Mesothelial cell of epicardium (in vitro differentiated cells): ENCODE measurements around the gene KCNN2. TPM values are rescaled to one million over a fixed set of nuclear protein-coding genes. Genes with fewer than 3 reads are reported as not detected.

Experiments used
- DNase-seq, 2 experiments: peaks; one replicate each; pipeline ENCODE4 v3.0.0; 2021; ENCODE audit warnings: low spot score in 2 of 2; ENCODE audit not compliant: unreplicated experiment in 2 of 2
- H3K27ac Mint-ChIP-seq: 2 replicates; pipeline ENCODE4 v1.8.0; 2021; ENCODE audit warnings: mixed read lengths
- H3K27me3 Mint-ChIP-seq: 2 replicates; pipeline ENCODE4 v1.8.0; 2021; ENCODE audit warnings: low read depth, mixed read lengths
- H3K36me3 Mint-ChIP-seq: 2 replicates; pipeline ENCODE4 v1.8.0; 2021; ENCODE audit warnings: mixed read lengths
- H3K4me1 Mint-ChIP-seq: 2 replicates; pipeline ENCODE4 v1.8.0; 2021; ENCODE audit warnings: mixed read lengths
- H3K4me3 Mint-ChIP-seq: 2 replicates; pipeline ENCODE4 v1.8.0; 2021; ENCODE audit warnings: mild to moderate bottlenecking, moderate library complexity, mixed read lengths
- H3K9me3 Mint-ChIP-seq: 2 replicates; pipeline ENCODE4 v1.8.0; 2021; ENCODE audit warnings: mixed read lengths
- CTCF ChIP-seq: fragments of 200-600 bp; sonication (generic); IDR thresholded peaks from one replicate; pipeline ENCODE4 v1.5.0; 2021; ENCODE audit warnings: antibody characterized with exemption; ENCODE audit not compliant: unreplicated experiment
- total RNA-seq: library from RNA; stranded (reverse); gene quantifications from 3 replicates; pipeline ENCODE4 v1.2.1, GENCODE V29; 2021

KCNN2 gene
- total RNA-seq, 1 donor from 2014 or later: 19.6 TPM

- peaks cover 19% of the 10 kb centered on the region for H3K27me3 Mint-ChIP-seq
- DNase-seq: no peak
- H3K36me3 Mint-ChIP-seq: peaks cover 6% of the 10 kb centered on the region
- peaks cover 21% of the 10 kb centered on the region for H3K9me3 Mint-ChIP-seq
- H3K4me1 Mint-ChIP-seq: peaks cover 5% of the 10 kb centered on the region
- no peak overlapping the region for H3K27ac Mint-ChIP-seq
- no peak overlapping the region for H3K4me3 Mint-ChIP-seq
- TF ChIP-seq CTCF: no peak
These were observed 6.6 kb upstream of the KCNN2 start for GRCh38 chr5:114355086-114355830.

GRCh38 chr5:114358329-114358728, 3.5 kb upstream of the KCNN2 start:
- peaks cover 4% of the 10 kb centered on the region for H3K36me3 Mint-ChIP-seq
- peaks cover 10% of the 10 kb centered on the region for H3K9me3 Mint-ChIP-seq
- H3K27ac Mint-ChIP-seq: no peak overlapping the region
- H3K4me1 Mint-ChIP-seq: peaks cover 7% of the 10 kb centered on the region
- no peak overlapping the region for H3K4me3 Mint-ChIP-seq
- DNase-seq: no peak
- H3K27me3 Mint-ChIP-seq: peaks cover 35% of the 10 kb centered on the region
- TF ChIP-seq CTCF: peak; percentile 18

- Mint-ChIP-seq H3K4me1 (peaks cover 14% of the 10 kb centered on the region), H3K27me3 (peaks cover 49% of the 10 kb centered on the region), H3K4me3 (peak overlapping the region; percentile 80), H3K27ac (peak overlapping the region; percentile 73), H3K9me3 (no peaks in the 10 kb centered on the region), H3K36me3 (no peaks in the 10 kb centered on the region)
- no peak for DNase-seq
- TF ChIP-seq CTCF: no peak
These were observed 1.5 kb upstream of the KCNN2 start for GRCh38 chr5:114360357-114360756.

GRCh38 chr5:114360816-114361723, 800 bp upstream of the KCNN2 start:
- peak overlapping the region; percentile 89 for H3K27ac Mint-ChIP-seq
- H3K27me3 Mint-ChIP-seq: peaks cover 54% of the 10 kb centered on the region
- TF ChIP-seq CTCF: peak; percentile 51
- no peaks in the 10 kb centered on the region for H3K36me3 Mint-ChIP-seq
- no peaks in the 10 kb centered on the region for H3K9me3 Mint-ChIP-seq
- peak; percentile 57 to 81 for DNase-seq
- H3K4me3 Mint-ChIP-seq: peak overlapping the region; percentile 89
- H3K4me1 Mint-ChIP-seq: peaks cover 17% of the 10 kb centered on the region

GRCh38 chr5:114362197-114362976, 517 bp downstream of the KCNN2 start:
- H3K9me3 Mint-ChIP-seq: no peaks in the 10 kb centered on the region
- peak overlapping the region; percentile 89 for H3K27ac Mint-ChIP-seq
- peaks cover 17% of the 10 kb centered on the region for H3K4me1 Mint-ChIP-seq
- H3K4me3 Mint-ChIP-seq: peak overlapping the region; percentile 89
- no peak for TF ChIP-seq CTCF
- DNase-seq: peak; percentile 37 to 70
- no peaks in the 10 kb centered on the region for H3K36me3 Mint-ChIP-seq
- H3K27me3 Mint-ChIP-seq: peaks cover 54% of the 10 kb centered on the region
